Liver (tissue), 9 donors: ENCODE results near the gene ZNF496. TPM values are rescaled to one million over a fixed set of nuclear protein-coding genes. Genes with fewer than 3 reads are reported as not detected.
A peak's percentile ranks its signal among the peaks of the same experiment; 100 is the strongest.
"Not testable (repeated sequence)": the region's sequence is repeated elsewhere in the genome, so short reads cannot be mapped to it uniquely, and the experiment has no call there.

Experiments
- DNase-seq: peaks from one replicate; pipeline ENCODE4 v3.0.0-alpha.2; 2017; ENCODE audit warnings: low spot score
- H3K27ac ChIP-seq, 2 donors: one replicate each; pipeline ENCODE4 v1.7.0; 2013; ENCODE audit warnings: inconsistent platforms in 2 of 2, low read length in 2 of 2, control low read depth in 1 of 2, low read depth in 1 of 2, mild to moderate bottlenecking in 1 of 2
- H3K27me3 ChIP-seq, 4 donors: one replicate each; pipeline versions ENCODE4 v1.6.1 to v1.7.0; 2013; ENCODE audit warnings: low read length in 3 of 4, inconsistent platforms in 1 of 4, mild to moderate bottlenecking in 1 of 4, moderate library complexity in 1 of 4; ENCODE audit not compliant: control insufficient read depth in 4 of 4, insufficient read depth in 4 of 4
- H3K36me3 ChIP-seq, 4 donors: one replicate each; pipeline versions ENCODE4 v1.6.1 to v1.7.0; 2013; ENCODE audit warnings: low read length in 3 of 4, mild to moderate bottlenecking in 3 of 4, low read depth in 1 of 4, moderate library complexity in 1 of 4; ENCODE audit not compliant: control insufficient read depth in 4 of 4, insufficient read depth in 3 of 4
- H3K4me1 ChIP-seq, 4 donors: one replicate each; pipeline versions ENCODE4 v1.6.1 to v1.7.0; 2013; ENCODE audit warnings: low read length in 3 of 4, mild to moderate bottlenecking in 3 of 4, moderate library complexity in 1 of 4; ENCODE audit not compliant: control insufficient read depth in 4 of 4, insufficient read depth in 4 of 4
- H3K4me3 ChIP-seq, 3 donors: one replicate each; pipeline versions ENCODE4 v1.6.1 to v1.7.0; 2013; ENCODE audit warnings: low read length in 3 of 3, control low read depth in 1 of 3, low read depth in 1 of 3, mild to moderate bottlenecking in 1 of 3
- H3K9ac ChIP-seq, 2 donors: one replicate each; pipeline ENCODE4 v1.7.0; 2013; ENCODE audit warnings: low read length in 2 of 2, mild to moderate bottlenecking in 2 of 2, moderate library complexity in 2 of 2, control low read depth in 1 of 2, low read depth in 1 of 2
- H3K9me3 ChIP-seq, 4 donors: one replicate each; pipeline versions ENCODE4 v1.6.1 to v1.7.0; 2013; ENCODE audit warnings: low read length in 3 of 4; ENCODE audit not compliant: control insufficient read depth in 4 of 4
- ATF3 ChIP-seq: IDR thresholded peaks from 2 replicates; pipeline ENCODE4 v1.6.1; 2016; ENCODE audit warnings: antibody characterized with exemption
- EGR1 ChIP-seq, 2 donors: IDR thresholded peaks; 2 replicates each; pipeline ENCODE4 v1.6.1; 2016 to 2018; ENCODE audit warnings: antibody characterized with exemption in 2 of 2, low read depth in 2 of 2
- HNF4A ChIP-seq, 2 donors: conservative IDR thresholded peaks; 2 replicates each; pipeline ENCODE4 v1.6.1; 2016; ENCODE audit warnings: antibody characterized with exemption in 2 of 2, mild to moderate bottlenecking in 2 of 2
- HNF4G ChIP-seq: IDR thresholded peaks from 2 replicates; pipeline ENCODE4 v1.6.1; 2016; ENCODE audit warnings: antibody characterized with exemption
- JUND ChIP-seq, 2 donors: IDR thresholded peaks; 2 replicates each; pipeline ENCODE4 v1.6.1; 2016; ENCODE audit warnings: antibody characterized with exemption in 2 of 2
- NR2F2 ChIP-seq: IDR thresholded peaks from 2 replicates; pipeline ENCODE4 v1.6.1; 2016; ENCODE audit warnings: antibody characterized with exemption
- RAD21 ChIP-seq, 2 donors: IDR thresholded peaks; 2 replicates each; pipeline ENCODE4 v1.6.1; 2016; ENCODE audit warnings: antibody characterized with exemption in 2 of 2, mild to moderate bottlenecking in 2 of 2
- RXRA ChIP-seq, 2 donors: IDR thresholded peaks; 2 replicates each; pipeline ENCODE4 v1.6.1; 2017 to 2018; ENCODE audit warnings: antibody characterized with exemption in 2 of 2, mild to moderate bottlenecking in 1 of 2
- SP1 ChIP-seq: IDR thresholded peaks from 2 replicates; pipeline ENCODE4 v1.6.1; 2018; ENCODE audit warnings: antibody characterized with exemption, mild to moderate bottlenecking
- TAF1 ChIP-seq: conservative IDR thresholded peaks from 2 replicates; pipeline ENCODE4 v1.6.1; 2016; ENCODE audit warnings: antibody characterized with exemption, mild to moderate bottlenecking
- YY1 ChIP-seq: IDR thresholded peaks from 2 replicates; pipeline ENCODE4 v1.6.1; 2016; ENCODE audit warnings: antibody characterized with exemption, mild to moderate bottlenecking
- WGBS: extraction: QIAGEN DNeasy Blood & Tissue Kit; methylation state at CpG from one replicate; pipeline ENCODE4 v1.1.7; 2013; 5-methylcytosine and 5-hydroxymethylcytosine counted together
- polyA plus RNA-seq, 2 donors: library from polyadenylated mRNA; stranded (reverse) in 1 of 2; unstranded in 1 of 2; fragments of 200-250 nt in 1 of 2; fragments of >200 nt in 1 of 2; fragmentation: Nextera tagmentation in 1 of 2; extraction: Ambion mirVana in 1 of 2; gene quantifications; one replicate each; pipeline versions ENCODE4 v1.2.1 to v1.2.3, GENCODE V29; 2013 to 2015
- total RNA-seq, 2 donors: library from RNA; depleted of rRNA; stranded (reverse); fragments of >200 nt; gene quantifications; one replicate each; pipeline ENCODE4 v1.2.3, GENCODE V29; 2014
- donor health status: healthy.
- donor health status: healthy.
- donor health status: healthy.
- donor health status: healthy.
- donor health status: healthy.

The ZNF496 gene
- total and polyA plus RNA-seq, 4 donors = 0.93 to 7.5 (median 4.7) TPM

GRCh38 chr1:247368490-247369145 lies 37.0 kb upstream of the ZNF496 start:
- Histone ChIP-seq H3K27ac (no peak overlapping the region), H3K9ac (no peak overlapping the region), H3K9me3 (no peaks in the 10 kb centered on the region), H3K36me3 (no peaks in the 10 kb centered on the region), H3K4me1 (peaks cover 0 to 2% (median under 1%) of the 10 kb centered on the region in 4 donors), H3K4me3 (no peak overlapping the region), H3K27me3 (no peaks in the 10 kb centered on the region)
- no peak for TF ChIP-seq HNF4A (conservative IDR thresholded peaks at IDR 0.05)
- no peak for TF ChIP-seq NR2F2
- TF ChIP-seq YY1 = no peak
- no peak for DNase-seq
- 73% methylated on average over 7 of the region's 7 CpGs for WGBS

- no peaks in the 10 kb centered on the region for H3K36me3 ChIP-seq
These were observed 36.2 kb upstream of the ZNF496 start for GRCh38 chr1:247367786-247368422.

GRCh38 chr1:247366926-247367645 lies 35.4 kb upstream of the ZNF496 start:
- TF ChIP-seq HNF4G (no peak), NR2F2 (no peak), ATF3 (no peak), TAF1 (no peak), SP1 (no peak), JUND (IDR thresholded peaks at IDR 0.05) (no peak), RXRA (IDR thresholded peaks at IDR 0.05) (no peak), RAD21 (IDR thresholded peaks at IDR 0.05) (no peak), HNF4A (conservative IDR thresholded peaks at IDR 0.05) (no peak), EGR1 (IDR thresholded peaks at IDR 0.05; ENCODE audit: low read depth in 2 of 2) (no peak), YY1 (no peak)
- Histone ChIP-seq H3K27ac (no peak overlapping the region), H3K4me3 (no peak overlapping the region), H3K9ac (no peak overlapping the region), H3K36me3 (no peaks in the 10 kb centered on the region), H3K9me3 (no peaks in the 10 kb centered on the region), H3K27me3 (no peaks in the 10 kb centered on the region), H3K4me1 (no peaks in the 10 kb centered on the region)
- WGBS = 78% methylated on average over 4 of the region's 4 CpGs
- no peak for DNase-seq

More at GRCh38 chr1:247367786-247368422, 36.2 kb upstream of the ZNF496 start:
- peak; percentile 26 for TF ChIP-seq NR2F2
- no peak for TF ChIP-seq RAD21 (IDR thresholded peaks at IDR 0.05)
- H3K9ac ChIP-seq = no peak overlapping the region
- H3K27ac ChIP-seq = no peak overlapping the region
- no peaks in the 10 kb centered on the region for H3K9me3 ChIP-seq
- H3K27me3 ChIP-seq = no peaks in the 10 kb centered on the region
- no peak for DNase-seq
- no peak overlapping the region for H3K4me3 ChIP-seq
- 52% methylated on average over 6 of the region's 6 CpGs for WGBS
- peaks cover 0 to 2% (median 0%) of the 10 kb centered on the region in 4 donors for H3K4me1 ChIP-seq

- H3K27me3 ChIP-seq, H3K4me1 ChIP-seq, DNase-seq, H3K27ac ChIP-seq, H3K36me3 ChIP-seq, H3K9me3 ChIP-seq, H3K9ac ChIP-seq, H3K4me3 ChIP-seq: not testable (repeated sequence)
- WGBS = 91% methylated on average over 1 of the region's 1 CpG
These were observed 34.7 kb upstream of the ZNF496 start for GRCh38 chr1:247366345-247366744.
